Uterus (tissue), 4 donors: ENCODE data around the gene NMT1. TPM values are rescaled to one million over a fixed set of nuclear protein-coding genes. Genes with fewer than 3 reads are reported as not detected.
A peak's percentile ranks its signal among the peaks of the same experiment; 100 is the strongest.

Experiments used
- DNase-seq, 2 donors: peaks; one replicate each; pipeline ENCODE4 v3.0.0-alpha.2; 2019 to 2020
- H3K27ac ChIP-seq, 2 donors: fragments of 200-600 bp; sonication (generic); 1 replicate in 1 of 2; 2 replicates in 1 of 2; pipeline ENCODE4 v1.5.1; 2016 to 2018
- H3K27me3 ChIP-seq, 2 donors: fragments of 200-600 bp; sonication (generic); one replicate each; pipeline ENCODE4 v1.5.1; 2018 to 2019; ENCODE audit warnings: control low read depth in 1 of 2
- H3K36me3 ChIP-seq, 2 donors: fragments of 200-600 bp; sonication (generic); one replicate each; pipeline ENCODE4 v1.5.1; 2019; ENCODE audit warnings: control low read depth in 1 of 2
- H3K4me1 ChIP-seq, 2 donors: fragments of 200-600 bp; sonication (generic); one replicate each; pipeline ENCODE4 v1.5.1; 2018 to 2019; ENCODE audit warnings: control low read depth in 1 of 2
- H3K4me3 ChIP-seq, 2 donors: fragments of 200-600 bp; sonication (generic); 1 replicate in 1 of 2; 2 replicates in 1 of 2; pipeline ENCODE4 v1.5.1; 2018 to 2019; ENCODE audit warnings: mild to moderate bottlenecking in 1 of 2
- H3K9me3 ChIP-seq, 2 donors: fragments of 200-600 bp; sonication (generic); one replicate each; pipeline ENCODE4 v1.5.1; 2019; ENCODE audit warnings: control low read depth in 1 of 2
- POLR2A ChIP-seq, 2 donors: fragments of 450-650 bp; IDR thresholded peaks; one replicate each; pipeline ENCODE4 v1.6.1; 2016; ENCODE audit warnings: antibody characterized with exemption in 2 of 2, mild to moderate bottlenecking in 1 of 2, moderate library complexity in 1 of 2
- intact Hi-C: fragments of 100-400 bp; cut with DNase I; formaldehyde crosslinking; loops from one replicate; pipeline ENCODE4 v1.15.1; 2023; ENCODE audit warnings: low total_unique reads
- total RNA-seq, 4 donors: library from RNA; depleted of rRNA in 3 of 4; stranded (reverse); fragments of >200 nt in 3 of 4; gene quantifications; one replicate each; pipeline versions ENCODE4 v1.1.0 to v1.2.4, GENCODE V29; 2014 to 2023
- TF ChIP-seq, protein P1 (sequence below), 4 experiments: fragments of 200-600 bp in 2 of 4; fragments of 450-650 bp in 2 of 4; sonication (generic) in 2 of 4; IDR thresholded peaks; one replicate each; pipeline ENCODE4 v1.5.1; 2016 to 2019; ENCODE audit warnings: antibody characterized with exemption in 4 of 4, mild to moderate bottlenecking in 2 of 4, moderate library complexity in 1 of 4
- donor health status: DM: yes; HTN: yes; CAD: no.

Gene NMT1
- total RNA-seq, 4 donors from 2014 or later, result 25.6 to 115 (median 72.3) TPM

- H3K4me3 ChIP-seq, result no peak overlapping the region
- no peak overlapping the region for H3K27ac ChIP-seq
- intact Hi-C loops, result no loop called here
- H3K9me3 ChIP-seq, result no peaks in the 10 kb centered on the region
- no peaks in the 10 kb centered on the region for H3K27me3 ChIP-seq
- no peak for DNase-seq
- H3K36me3 ChIP-seq, result no peaks in the 10 kb centered on the region
- TF ChIP-seq, protein P1, sequence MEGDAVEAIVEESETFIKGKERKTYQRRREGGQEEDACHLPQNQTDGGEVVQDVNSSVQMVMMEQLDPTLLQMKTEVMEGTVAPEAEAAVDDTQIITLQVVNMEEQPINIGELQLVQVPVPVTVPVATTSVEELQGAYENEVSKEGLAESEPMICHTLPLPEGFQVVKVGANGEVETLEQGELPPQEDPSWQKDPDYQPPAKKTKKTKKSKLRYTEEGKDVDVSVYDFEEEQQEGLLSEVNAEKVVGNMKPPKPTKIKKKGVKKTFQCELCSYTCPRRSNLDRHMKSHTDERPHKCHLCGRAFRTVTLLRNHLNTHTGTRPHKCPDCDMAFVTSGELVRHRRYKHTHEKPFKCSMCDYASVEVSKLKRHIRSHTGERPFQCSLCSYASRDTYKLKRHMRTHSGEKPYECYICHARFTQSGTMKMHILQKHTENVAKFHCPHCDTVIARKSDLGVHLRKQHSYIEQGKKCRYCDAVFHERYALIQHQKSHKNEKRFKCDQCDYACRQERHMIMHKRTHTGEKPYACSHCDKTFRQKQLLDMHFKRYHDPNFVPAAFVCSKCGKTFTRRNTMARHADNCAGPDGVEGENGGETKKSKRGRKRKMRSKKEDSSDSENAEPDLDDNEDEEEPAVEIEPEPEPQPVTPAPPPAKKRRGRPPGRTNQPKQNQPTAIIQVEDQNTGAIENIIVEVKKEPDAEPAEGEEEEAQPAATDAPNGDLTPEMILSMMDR (IDR thresholded peaks at IDR 0.05), result no peak
- TF ChIP-seq POLR2A (IDR thresholded peaks at IDR 0.05), result no peak
- H3K4me1 ChIP-seq, result peaks cover 0 to 3% of the 10 kb centered on the region in 2 donors
Measured at GRCh38 chr17:45106096-45106495, 45.0 kb downstream of the NMT1 start.

- Histone ChIP-seq H3K27me3 (no peaks in the 10 kb centered on the region), H3K9me3 (no peaks in the 10 kb centered on the region), H3K27ac (no peak overlapping the region), H3K4me1 (peaks cover 0 to 3% of the 10 kb centered on the region in 2 donors), H3K4me3 (no peak overlapping the region), H3K36me3 (no peaks in the 10 kb centered on the region)
- DNase-seq, result no peak
- TF ChIP-seq POLR2A (IDR thresholded peaks at IDR 0.05), result no peak
- TF ChIP-seq, protein P1 (IDR thresholded peaks at IDR 0.05), result no peak
- intact Hi-C loops, result no loop called here
Measured at GRCh38 chr17:45106582-45106981, 45.5 kb downstream of the NMT1 start.

DNA sequence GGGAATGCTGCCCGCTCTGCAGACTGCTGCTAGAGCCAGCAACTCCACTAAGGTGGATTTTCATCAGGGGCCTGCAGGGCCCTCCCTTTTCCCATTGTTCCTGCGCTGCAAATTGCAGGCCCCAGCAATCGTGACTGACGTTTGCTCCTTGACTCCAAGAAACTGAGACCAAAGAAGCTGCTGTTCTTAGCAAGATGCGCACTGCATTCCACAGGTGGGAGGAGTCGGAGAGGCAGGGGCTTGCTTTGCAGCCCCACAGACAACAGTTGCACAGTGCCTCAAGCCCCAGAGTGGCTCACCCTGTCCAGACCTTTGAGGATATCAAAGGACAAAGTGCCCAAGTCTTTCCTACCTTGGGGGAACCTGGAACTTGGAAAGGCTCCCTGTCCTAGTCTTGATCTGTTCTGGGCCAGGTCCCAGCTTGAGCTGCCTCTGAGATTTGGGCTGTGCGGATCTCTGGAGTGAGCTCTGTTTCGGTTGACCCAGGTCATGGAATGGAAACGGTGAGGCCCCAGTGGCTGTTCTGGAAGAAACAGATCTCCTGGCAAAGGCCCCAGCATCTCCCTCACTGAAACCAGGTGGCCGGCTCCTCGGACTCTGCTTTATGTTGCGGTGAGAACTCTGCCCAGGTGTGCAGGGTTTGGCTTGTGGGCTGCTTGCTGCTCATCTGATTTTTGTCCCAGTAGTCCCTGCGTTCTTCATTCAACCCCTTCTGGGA, 46.3 kb downstream of the NMT1 start:
- TF ChIP-seq POLR2A (IDR thresholded peaks at IDR 0.05), result no peak
- TF ChIP-seq, protein P1 (IDR thresholded peaks at IDR 0.05), result no peak
- peaks cover 0 to 3% of the 10 kb centered on the region in 2 donors for H3K4me1 ChIP-seq
- no peaks in the 10 kb centered on the region for H3K9me3 ChIP-seq
- intact Hi-C loops, result no loop called here
- no peaks in the 10 kb centered on the region for H3K27me3 ChIP-seq
- DNase-seq, result no peak
- H3K27ac ChIP-seq, result no peak overlapping the region
- H3K4me3 ChIP-seq, result no peak overlapping the region
- H3K36me3 ChIP-seq, result no peaks in the 10 kb centered on the region

- H3K4me3 ChIP-seq, result no peak overlapping the region
- intact Hi-C loops, result no loop called here
- H3K27ac ChIP-seq, result peak overlapping the region in 1 of 2 donors; percentile 8
- no peaks in the 10 kb centered on the region for H3K36me3 ChIP-seq
- no peaks in the 10 kb centered on the region for H3K9me3 ChIP-seq
- H3K27me3 ChIP-seq, result no peaks in the 10 kb centered on the region
- TF ChIP-seq POLR2A (IDR thresholded peaks at IDR 0.05), result no peak
- TF ChIP-seq, protein P1 (IDR thresholded peaks at IDR 0.05), result no peak
- no peak for DNase-seq
- peaks cover 0 to 3% of the 10 kb centered on the region in 2 donors for H3K4me1 ChIP-seq
Measured at GRCh38 chr17:45108051-45108450, 46.9 kb downstream of the NMT1 start.

- TF ChIP-seq, protein P1 (IDR thresholded peaks at IDR 0.05), result no peak
- TF ChIP-seq POLR2A (IDR thresholded peaks at IDR 0.05), result no peak
- Histone ChIP-seq H3K4me1 (peaks cover 0 to 3% of the 10 kb centered on the region in 2 donors), H3K4me3 (no peak overlapping the region), H3K36me3 (no peaks in the 10 kb centered on the region), H3K9me3 (no peaks in the 10 kb centered on the region), H3K27me3 (no peaks in the 10 kb centered on the region), H3K27ac (peak overlapping the region in 1 of 2 donors; percentile 8)
- intact Hi-C loops, result no loop called here
- DNase-seq, result no peak
Measured at GRCh38 chr17:45108595-45109521, 47.7 kb downstream of the NMT1 start.
